HepG2 (cell line): ENCODE results near the gene C17orf75. TPM values are rescaled to one million over a fixed set of nuclear protein-coding genes. Genes with fewer than 3 reads are reported as not detected.

Experiments used
- E2F5 ChIP-seq: sonication (generic); formaldehyde crosslinking; conservative IDR thresholded peaks from 2 replicates; pipeline ENCODE4 v1.4.0; 2020; ENCODE audit warnings: missing genetic modification reagents
- ELF1 ChIP-seq: sonication (generic); formaldehyde crosslinking; IDR thresholded peaks from 2 replicates; pipeline ENCODE4 v1.4.0; 2020; ENCODE audit warnings: missing genetic modification reagents
- HNF4A ChIP-seq: sonication (generic); formaldehyde crosslinking; IDR thresholded peaks from 2 replicates; pipeline ENCODE4 v1.4.0; 2020; ENCODE audit warnings: missing genetic modification reagents
- NBN ChIP-seq: fragments of 450-650 bp; conservative IDR thresholded peaks from 2 replicates; pipeline ENCODE4 v1.6.1; 2017
- NFE2L2 ChIP-seq: fragments of 150-350 bp; IDR thresholded peaks from 2 replicates; pipeline ENCODE4 v1.6.1; 2014; ENCODE audit warnings: low read length
- NR1H2 ChIP-seq: sonication (generic); formaldehyde crosslinking; IDR thresholded peaks from 2 replicates; pipeline ENCODE4 v1.8.1; 2022; ENCODE audit warnings: low read depth, missing genetic modification reagents, borderline replicate concordance
- RORA ChIP-seq: sonication (generic); formaldehyde crosslinking; IDR thresholded peaks from 2 replicates; pipeline ENCODE4 v1.5.0; 2020; ENCODE audit warnings: mild to moderate bottlenecking, missing genetic modification reagents, moderate library complexity
- SALL1 ChIP-seq: sonication (generic); formaldehyde crosslinking; IDR thresholded peaks from 2 replicates; pipeline ENCODE4 v1.8.0; 2022; ENCODE audit warnings: mild to moderate bottlenecking, missing genetic modification reagents
- SMARCC2 ChIP-seq: fragments of 450-650 bp; IDR thresholded peaks from 2 replicates; pipeline ENCODE4 v1.6.1; 2017; ENCODE audit warnings: antibody characterized with exemption, mild to moderate bottlenecking
- SNAPC4 ChIP-seq: sonication (generic); formaldehyde crosslinking; IDR thresholded peaks from 2 replicates; pipeline ENCODE4 v1.4.0; 2020; ENCODE audit warnings: mild to moderate bottlenecking, missing genetic modification reagents
- SRSF4 ChIP-seq: fragments of 200-400 bp; formaldehyde crosslinking; IDR thresholded peaks from one replicate; pipeline ENCODE4 v1.6.1; 2018; ENCODE audit warnings: mild to moderate bottlenecking, low read depth, low read length, moderate library complexity; ENCODE audit not compliant: poor library complexity, severe bottlenecking
- ZMAT3 ChIP-seq: sonication (generic); formaldehyde crosslinking; conservative IDR thresholded peaks from 2 replicates; pipeline ENCODE4 v1.7.0; 2021; ENCODE audit warnings: missing genetic modification reagents
- ZNF121 ChIP-seq: sonication (generic); formaldehyde crosslinking; IDR thresholded peaks from 2 replicates; pipeline ENCODE4 v1.5.0; 2020; ENCODE audit warnings: mild to moderate bottlenecking, missing genetic modification reagents
- ZNF317 ChIP-seq: sonication (generic); formaldehyde crosslinking; IDR thresholded peaks from 2 replicates; pipeline ENCODE4 v1.5.0; 2020; ENCODE audit warnings: mild to moderate bottlenecking, missing genetic modification reagents
- ZNF331 ChIP-seq: sonication (generic); formaldehyde crosslinking; IDR thresholded peaks from 2 replicates; pipeline ENCODE4 v1.4.0; 2020; ENCODE audit warnings: missing genetic modification reagents
- ZNF337 ChIP-seq: sonication (generic); formaldehyde crosslinking; IDR thresholded peaks from 2 replicates; pipeline ENCODE4 v1.5.1; 2020; ENCODE audit warnings: missing genetic modification reagents, low read depth, mild to moderate bottlenecking, borderline replicate concordance
- polyA plus RNA-seq, 8 experiments: library from polyadenylated mRNA; depleted of rRNA in 3 of 8; stranded (reverse) in 7 of 8; unstranded in 1 of 8; fragments of >200 nt; fragmentation: Illumina TruSeq in 4 of 8; extraction: Trizol in 4 of 8; gene quantifications; 2 replicates each; pipeline versions ENCODE4 v1.2.1 to v1.2.3, GENCODE V29; 2011 to 2016; ENCODE audit warnings: low read depth in 4 of 8, missing spikeins in 1 of 8, mixed read lengths in 1 of 8; ENCODE audit not compliant: insufficient read depth in 1 of 8
- total RNA-seq, 5 experiments: library from RNA; depleted of rRNA; stranded (reverse); fragments of >200 nt; fragmentation: Illumina TruSeq; extraction: Trizol; gene quantifications; 2 replicates each; pipeline ENCODE4 v1.2.3, GENCODE V29; 2016; ENCODE audit warnings: low read depth in 1 of 5
- TF ChIP-seq, protein P1 (sequence below): sonication (generic); formaldehyde crosslinking; conservative IDR thresholded peaks from 2 replicates; pipeline ENCODE4 v1.8.0; 2022; ENCODE audit warnings: mild to moderate bottlenecking, moderate library complexity, missing genetic modification reagents
- TF ChIP-seq, protein P2 (sequence below): sonication (generic); formaldehyde crosslinking; IDR thresholded peaks from 2 replicates; pipeline ENCODE4 v1.8.1; 2023; ENCODE audit warnings: missing genetic modification reagents, mild to moderate bottlenecking, borderline replicate concordance
- TF ChIP-seq, protein P3 (sequence below): IDR thresholded peaks from 2 replicates; pipeline ENCODE4 v1.6.1; 2018; ENCODE audit warnings: missing genetic modification reagents
- TF ChIP-seq, protein P4 (sequence below): IDR thresholded peaks from 2 replicates; pipeline ENCODE4 v1.6.1; 2016; ENCODE audit warnings: mild to moderate bottlenecking, missing biosample characterization, missing genetic modification reagents

Gene C17orf75
- total and polyA plus RNA-seq, 2 of the 13 experiments (the other 11 are each of a cell fraction or from before 2014, with no cell fraction given), result 16.2 to 33.0 TPM

DNA sequence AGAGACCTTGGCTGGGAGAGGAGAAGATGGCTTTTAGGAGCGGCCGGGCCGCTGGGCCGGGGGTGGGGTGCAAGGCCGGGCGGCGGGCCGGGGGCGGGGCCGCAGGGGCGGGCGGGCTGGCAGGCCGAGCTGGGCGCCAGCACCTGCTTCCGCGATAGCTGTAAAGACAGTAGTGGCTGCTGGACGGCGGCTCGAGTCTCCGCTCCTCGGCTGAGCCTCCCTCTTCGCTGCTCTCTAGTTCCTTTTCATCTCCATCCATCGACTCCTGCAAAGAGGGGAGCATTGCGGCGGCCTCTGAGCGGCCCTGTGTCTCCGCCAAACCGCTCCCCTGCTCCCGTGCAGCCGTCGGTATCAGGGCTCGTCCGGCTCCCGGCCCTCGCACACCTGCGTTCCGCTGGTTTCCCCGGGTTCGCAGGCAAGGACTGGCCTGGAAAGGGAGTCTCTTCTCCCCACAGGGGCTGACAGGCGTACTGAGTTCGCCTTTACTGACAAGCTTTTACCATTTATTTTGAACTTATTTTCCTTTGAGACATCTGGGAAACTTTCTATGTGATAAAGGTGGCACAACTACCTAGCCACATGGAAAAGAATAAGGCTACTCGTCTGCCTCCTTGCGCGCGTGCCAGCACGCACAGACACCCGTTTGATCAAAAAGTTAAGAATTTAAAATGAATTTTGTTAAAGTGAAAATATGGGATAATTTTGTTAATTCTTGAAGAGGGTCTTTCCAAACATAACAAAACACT, at the start of gene C17orf75 (continued):
- TF ChIP-seq E2F5 (CRISPR knock-in tag), result 0 out of 2 replicates have a peak, but pooled peaks have one; percentile 27
- TF ChIP-seq ZNF331, result peak; percentile 94
- TF ChIP-seq SNAPC4, result no peak
- no peak for TF ChIP-seq RORA (CRISPR knock-in tag)
- no peak for TF ChIP-seq SRSF4
- TF ChIP-seq HNF4A (CRISPR knock-in tag), result peak; percentile 55
- TF ChIP-seq SMARCC2, result no peak
- peak; percentile 82 for TF ChIP-seq ELF1 (CRISPR knock-in tag)
- TF ChIP-seq, protein P1, sequence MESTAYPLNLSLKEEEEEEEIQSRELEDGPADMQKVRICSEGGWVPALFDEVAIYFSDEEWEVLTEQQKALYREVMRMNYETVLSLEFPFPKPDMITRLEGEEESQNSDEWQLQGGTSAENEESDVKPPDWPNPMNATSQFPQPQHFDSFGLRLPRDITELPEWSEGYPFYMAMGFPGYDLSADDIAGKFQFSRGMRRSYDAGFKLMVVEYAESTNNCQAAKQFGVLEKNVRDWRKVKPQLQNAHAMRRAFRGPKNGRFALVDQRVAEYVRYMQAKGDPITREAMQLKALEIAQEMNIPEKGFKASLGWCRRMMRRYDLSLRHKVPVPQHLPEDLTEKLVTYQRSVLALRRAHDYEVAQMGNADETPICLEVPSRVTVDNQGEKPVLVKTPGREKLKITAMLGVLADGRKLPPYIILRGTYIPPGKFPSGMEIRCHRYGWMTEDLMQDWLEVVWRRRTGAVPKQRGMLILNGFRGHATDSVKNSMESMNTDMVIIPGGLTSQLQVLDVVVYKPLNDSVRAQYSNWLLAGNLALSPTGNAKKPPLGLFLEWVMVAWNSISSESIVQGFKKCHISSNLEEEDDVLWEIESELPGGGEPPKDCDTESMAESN, result peak; percentile 91
- TF ChIP-seq, protein P2, sequence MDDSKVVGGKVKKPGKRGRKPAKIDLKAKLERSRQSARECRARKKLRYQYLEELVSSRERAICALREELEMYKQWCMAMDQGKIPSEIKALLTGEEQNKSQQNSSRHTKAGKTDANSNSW (CRISPR knock-in tag), result no peak
- TF ChIP-seq ZMAT3 (CRISPR knock-in tag), result peak; percentile 53; the same call in 1 of the 2 replicates
- 0 out of 2 replicates have a peak, but pooled peaks have one; percentile 50 for TF ChIP-seq NR1H2 (CRISPR knock-in tag)
- TF ChIP-seq ZNF121 (CRISPR knock-in tag), result peak; percentile 23; the same call in 1 of the 2 replicates
- TF ChIP-seq, protein P3, sequence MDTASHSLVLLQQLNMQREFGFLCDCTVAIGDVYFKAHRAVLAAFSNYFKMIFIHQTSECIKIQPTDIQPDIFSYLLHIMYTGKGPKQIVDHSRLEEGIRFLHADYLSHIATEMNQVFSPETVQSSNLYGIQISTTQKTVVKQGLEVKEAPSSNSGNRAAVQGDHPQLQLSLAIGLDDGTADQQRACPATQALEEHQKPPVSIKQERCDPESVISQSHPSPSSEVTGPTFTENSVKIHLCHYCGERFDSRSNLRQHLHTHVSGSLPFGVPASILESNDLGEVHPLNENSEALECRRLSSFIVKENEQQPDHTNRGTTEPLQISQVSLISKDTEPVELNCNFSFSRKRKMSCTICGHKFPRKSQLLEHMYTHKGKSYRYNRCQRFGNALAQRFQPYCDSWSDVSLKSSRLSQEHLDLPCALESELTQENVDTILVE (CRISPR knock-in tag), result peak; percentile 86; the same call in 1 of the 2 replicates
- TF ChIP-seq, protein P4, sequence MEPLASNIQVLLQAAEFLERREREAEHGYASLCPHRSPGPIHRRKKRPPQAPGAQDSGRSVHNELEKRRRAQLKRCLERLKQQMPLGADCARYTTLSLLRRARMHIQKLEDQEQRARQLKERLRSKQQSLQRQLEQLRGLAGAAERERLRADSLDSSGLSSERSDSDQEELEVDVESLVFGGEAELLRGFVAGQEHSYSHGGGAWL, result 0 out of 2 replicates have a peak, but pooled peaks have one; percentile 64
- no peak for TF ChIP-seq ZNF337 (CRISPR knock-in tag)
- TF ChIP-seq ZNF317 (CRISPR knock-in tag), result 0 out of 2 replicates have a peak, but pooled peaks have one; percentile 50
- peak; percentile 92 for TF ChIP-seq SALL1 (CRISPR knock-in tag)
- TF ChIP-seq NFE2L2, result no peak
- no peak for TF ChIP-seq NBN
